NK-92 (cell line): ENCODE measurements around the gene SPDYE18.
"Not testable (repeated sequence)": the region's sequence is repeated elsewhere in the genome, so short reads cannot be mapped to it uniquely, and the experiment has no call there.

ENCODE experiments used
- DNase-seq: peaks from one replicate; lab custom pipeline; 2025; ENCODE audit not compliant: unreplicated experiment; lab: John Stamatoyannopoulos, UW

The SPDYE18 gene

GRCh38 chr7:77006127-77007110 lies 55.9 kb downstream of the SPDYE18 start:
- DNase-seq = not testable (repeated sequence)

- not testable (repeated sequence) for DNase-seq
Observed at GRCh38 chr7:77005461-77006057, 56.8 kb downstream of the SPDYE18 start.

GRCh38 chr7:77004151-77004550 lies 58.2 kb downstream of the SPDYE18 start:
- DNase-seq = not testable (repeated sequence)

GRCh38 chr7:77003241-77003640 lies 59.1 kb downstream of the SPDYE18 start:
- not testable (repeated sequence) for DNase-seq

GRCh38 chr7:77002678-77003233 lies 59.6 kb downstream of the SPDYE18 start:
- DNase-seq = not testable (repeated sequence)

GRCh38 chr7:77002104-77002503 lies 60.3 kb downstream of the SPDYE18 start:
- not testable (repeated sequence) for DNase-seq
